NCI-H69 (cell line): ENCODE measurements around the gene ABCA12.

Experiments
- DNase-seq: peaks from one replicate; lab custom pipeline; 2025; lab: John Stamatoyannopoulos, UW

Gene ABCA12

GRCh38 chr2:214934006-214934405 is 204.4 kb downstream of the ABCA12 start:
- no peak for DNase-seq

GRCh38 chr2:214904634-214905033 is 233.8 kb downstream of the ABCA12 start:
- DNase-seq: no peak

GRCh38 chr2:214904176-214904575 is 234.2 kb downstream of the ABCA12 start:
- DNase-seq: no peak

- peak; percentile 87 for DNase-seq
Observed at GRCh38 chr2:214902286-214902685, 236.1 kb downstream of the ABCA12 start.

- DNase-seq: peak; percentile 38
Observed at GRCh38 chr2:214899751-214900150, 238.7 kb downstream of the ABCA12 start.

- peak; percentile 2 for DNase-seq
Observed at GRCh38 chr2:214896274-214896673, 242.2 kb downstream of the ABCA12 start.

- DNase-seq: peak; percentile 52
Observed at GRCh38 chr2:214895469-214895868, 243.0 kb downstream of the ABCA12 start.

GRCh38 chr2:214889301-214889700 is 249.1 kb downstream of the ABCA12 start:
- no peak for DNase-seq

GRCh38 chr2:214881647-214882202 is 256.7 kb downstream of the ABCA12 start:
- DNase-seq: no peak
